Thoracic aorta (tissue), 2 donors: ENCODE measurements around the gene PRLR. TPM values are rescaled to one million over a fixed set of nuclear protein-coding genes. Genes with fewer than 3 reads are reported as not detected.
"Not testable (repeated sequence)": the region's sequence is repeated elsewhere in the genome, so short reads cannot be mapped to it uniquely, and the experiment has no call there.

Experiments used
- ATAC-seq: fragments of 150-250 bp; one replicate; pipeline ENCODE4 v1.8.0; 2017; ENCODE audit warnings: low read depth; ENCODE audit not compliant: insufficient number of reproducible peaks, low FRiP score
- DNase-seq: peaks from one replicate; pipeline ENCODE4 v3.0.0-alpha.2; 2020; ENCODE audit warnings: low spot score
- H3K27ac ChIP-seq, 2 donors: fragments of 200-600 bp; sonication (generic); 1 replicate in 1 of 2; 2 replicates in 1 of 2; pipeline ENCODE4 v1.5.1; 2016; ENCODE audit warnings: mild to moderate bottlenecking in 2 of 2, moderate library complexity in 2 of 2
- H3K27me3 ChIP-seq: fragments of 200-600 bp; sonication (generic); replicated peaks from 2 replicates; pipeline ENCODE4 v1.6.0; 2016; ENCODE audit warnings: mild to moderate bottlenecking; ENCODE audit not compliant: insufficient read depth
- H3K36me3 ChIP-seq: fragments of 200-600 bp; sonication (generic); one replicate; pipeline ENCODE4 v1.5.1; 2016
- H3K4me1 ChIP-seq, 2 donors: fragments of 200-600 bp; sonication (generic); 1 replicate in 1 of 2; 2 replicates in 1 of 2; pipeline versions ENCODE4 v1.5.1 to v1.6.0; 2016; ENCODE audit warnings: low read depth in 2 of 2, mild to moderate bottlenecking in 1 of 2; ENCODE audit not compliant: control insufficient read depth in 1 of 2
- H3K4me3 ChIP-seq: fragments of 200-600 bp; sonication (generic); 2 replicates; pipeline ENCODE4 v1.5.1; 2016; ENCODE audit warnings: mild to moderate bottlenecking
- H3K9me3 ChIP-seq: fragments of 200-600 bp; sonication (generic); 2 replicates; pipeline ENCODE4 v1.5.1; 2016
- total RNA-seq, 2 donors: library from RNA; depleted of rRNA; stranded (reverse); fragments of >200 nt; gene quantifications; one replicate each; pipeline versions ENCODE4 v1.1.0 to v1.2.3, GENCODE V29; 2016
- TF ChIP-seq, protein P1 (sequence below): fragments of 200-600 bp; sonication (generic); IDR thresholded peaks from one replicate; pipeline ENCODE4 v1.5.1; 2019; ENCODE audit warnings: antibody characterized with exemption

PRLR gene
- total RNA-seq, 2 donors from 2014 or later: 0.71 to 2.6 TPM

GRCh38 chr5:35112300-35112699, 118.0 kb downstream of the PRLR start:
- Histone ChIP-seq H3K4me1 (no peaks in the 10 kb centered on the region), H3K27ac (no peak overlapping the region), H3K27me3 (no peaks in the 10 kb centered on the region), H3K9me3 (no peaks in the 10 kb centered on the region), H3K36me3 (no peaks in the 10 kb centered on the region), H3K4me3 (no peak overlapping the region)
- DNase-seq (no peak), ATAC-seq (no peak)
- TF ChIP-seq, protein P1, sequence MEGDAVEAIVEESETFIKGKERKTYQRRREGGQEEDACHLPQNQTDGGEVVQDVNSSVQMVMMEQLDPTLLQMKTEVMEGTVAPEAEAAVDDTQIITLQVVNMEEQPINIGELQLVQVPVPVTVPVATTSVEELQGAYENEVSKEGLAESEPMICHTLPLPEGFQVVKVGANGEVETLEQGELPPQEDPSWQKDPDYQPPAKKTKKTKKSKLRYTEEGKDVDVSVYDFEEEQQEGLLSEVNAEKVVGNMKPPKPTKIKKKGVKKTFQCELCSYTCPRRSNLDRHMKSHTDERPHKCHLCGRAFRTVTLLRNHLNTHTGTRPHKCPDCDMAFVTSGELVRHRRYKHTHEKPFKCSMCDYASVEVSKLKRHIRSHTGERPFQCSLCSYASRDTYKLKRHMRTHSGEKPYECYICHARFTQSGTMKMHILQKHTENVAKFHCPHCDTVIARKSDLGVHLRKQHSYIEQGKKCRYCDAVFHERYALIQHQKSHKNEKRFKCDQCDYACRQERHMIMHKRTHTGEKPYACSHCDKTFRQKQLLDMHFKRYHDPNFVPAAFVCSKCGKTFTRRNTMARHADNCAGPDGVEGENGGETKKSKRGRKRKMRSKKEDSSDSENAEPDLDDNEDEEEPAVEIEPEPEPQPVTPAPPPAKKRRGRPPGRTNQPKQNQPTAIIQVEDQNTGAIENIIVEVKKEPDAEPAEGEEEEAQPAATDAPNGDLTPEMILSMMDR: no peak

DNA sequence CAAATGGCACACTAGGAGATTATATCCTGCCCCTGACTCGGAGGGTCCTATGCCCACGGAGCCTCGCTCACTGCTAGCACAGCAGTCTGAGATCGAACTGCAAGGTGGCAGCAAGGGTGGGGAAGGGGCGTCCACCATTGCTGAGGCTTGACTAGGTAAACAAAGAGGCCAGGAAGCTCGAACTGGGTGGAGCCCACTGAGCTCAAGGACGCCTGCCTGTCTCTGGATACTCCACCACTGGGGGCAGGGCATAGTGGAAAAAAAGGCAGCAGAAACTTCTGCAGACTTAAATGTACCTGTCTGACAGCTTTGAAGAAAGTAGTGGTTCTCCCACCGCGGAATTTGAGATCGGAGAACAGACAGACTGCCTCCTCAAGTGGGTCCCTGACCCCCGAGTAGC, 125.7 kb downstream of the PRLR start:
- not testable (repeated sequence) for H3K4me3 ChIP-seq

GRCh38 chr5:35103637-35104299, 126.5 kb downstream of the PRLR start:
- TF ChIP-seq, protein P1: no peak
- H3K4me3 ChIP-seq: no peak overlapping the region
- H3K36me3 ChIP-seq: no peaks in the 10 kb centered on the region
- no peaks in the 10 kb centered on the region for H3K4me1 ChIP-seq
- ATAC-seq: no peak
- DNase-seq: no peak
- no peaks in the 10 kb centered on the region for H3K9me3 ChIP-seq
- no peak overlapping the region for H3K27ac ChIP-seq
- H3K27me3 ChIP-seq: no peaks in the 10 kb centered on the region

More for the DNA sequence above, 125.7 kb downstream of the PRLR start:
- H3K27ac ChIP-seq, H3K4me1 ChIP-seq, H3K27me3 ChIP-seq, ATAC-seq, H3K9me3 ChIP-seq, DNase-seq, H3K36me3 ChIP-seq: not testable (repeated sequence)

- not testable (repeated sequence) for H3K36me3 ChIP-seq, H3K27ac ChIP-seq, H3K4me1 ChIP-seq, DNase-seq, ATAC-seq, H3K9me3 ChIP-seq, H3K27me3 ChIP-seq, H3K4me3 ChIP-seq
Observed at GRCh38 chr5:35101720-35102119, 128.6 kb downstream of the PRLR start.

- H3K4me1 ChIP-seq: no peaks in the 10 kb centered on the region
- no peaks in the 10 kb centered on the region for H3K27me3 ChIP-seq
- H3K4me3 ChIP-seq: no peak overlapping the region
- ATAC-seq: no peak
- no peaks in the 10 kb centered on the region for H3K36me3 ChIP-seq
- no peak overlapping the region for H3K27ac ChIP-seq
- TF ChIP-seq, protein P1: no peak
- H3K9me3 ChIP-seq: no peaks in the 10 kb centered on the region
- no peak for DNase-seq
Observed at GRCh38 chr5:35101016-35101415, 129.3 kb downstream of the PRLR start.

DNA sequence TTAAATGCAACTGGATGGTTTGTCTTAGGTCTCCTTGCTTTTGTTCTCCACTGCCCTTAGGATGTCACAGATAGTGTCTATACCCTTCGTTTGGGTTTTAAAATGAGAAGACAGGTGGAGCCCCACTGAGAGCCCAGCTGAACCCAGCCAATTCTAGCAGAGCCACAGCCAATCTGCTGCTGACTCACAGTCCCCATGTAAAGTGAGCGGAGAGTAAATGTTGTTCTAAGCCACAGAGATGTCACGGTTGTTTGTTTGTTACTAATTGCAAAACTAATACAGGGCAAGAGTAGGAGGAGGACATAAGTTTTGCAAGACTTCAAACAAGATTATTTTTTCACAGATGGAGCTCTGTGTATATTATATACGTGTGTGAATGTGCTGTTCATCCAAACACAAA, 132.1 kb downstream of the PRLR start:
- ATAC-seq (no peak), DNase-seq (no peak)
- Histone ChIP-seq H3K27ac (no peak overlapping the region), H3K4me1 (no peaks in the 10 kb centered on the region), H3K36me3 (no peaks in the 10 kb centered on the region), H3K9me3 (no peaks in the 10 kb centered on the region), H3K27me3 (no peaks in the 10 kb centered on the region), H3K4me3 (no peak overlapping the region)
- TF ChIP-seq, protein P1: no peak
